Measurements from ENCODE around the gene AMBP. TPM values are rescaled to one million over a fixed set of nuclear protein-coding genes. Genes with fewer than 3 reads are reported as not detected.

AMBP gene
- total and polyA plus RNA-seq, 2 experiments from 2014 or later: 0.64 TPM; not detected in 1

- no peak overlapping the region for H3K4me3 ChIP-seq
- no peak for DNase-seq (ENCODE audit: low read depth in 1 of 2, low spot score in 1 of 2)
- no peaks in the 10 kb centered on the region for H3K9me3 ChIP-seq (ENCODE audit: low read depth)
- H3K27me3 ChIP-seq: no peaks in the 10 kb centered on the region
- TF ChIP-seq, protein P1, sequence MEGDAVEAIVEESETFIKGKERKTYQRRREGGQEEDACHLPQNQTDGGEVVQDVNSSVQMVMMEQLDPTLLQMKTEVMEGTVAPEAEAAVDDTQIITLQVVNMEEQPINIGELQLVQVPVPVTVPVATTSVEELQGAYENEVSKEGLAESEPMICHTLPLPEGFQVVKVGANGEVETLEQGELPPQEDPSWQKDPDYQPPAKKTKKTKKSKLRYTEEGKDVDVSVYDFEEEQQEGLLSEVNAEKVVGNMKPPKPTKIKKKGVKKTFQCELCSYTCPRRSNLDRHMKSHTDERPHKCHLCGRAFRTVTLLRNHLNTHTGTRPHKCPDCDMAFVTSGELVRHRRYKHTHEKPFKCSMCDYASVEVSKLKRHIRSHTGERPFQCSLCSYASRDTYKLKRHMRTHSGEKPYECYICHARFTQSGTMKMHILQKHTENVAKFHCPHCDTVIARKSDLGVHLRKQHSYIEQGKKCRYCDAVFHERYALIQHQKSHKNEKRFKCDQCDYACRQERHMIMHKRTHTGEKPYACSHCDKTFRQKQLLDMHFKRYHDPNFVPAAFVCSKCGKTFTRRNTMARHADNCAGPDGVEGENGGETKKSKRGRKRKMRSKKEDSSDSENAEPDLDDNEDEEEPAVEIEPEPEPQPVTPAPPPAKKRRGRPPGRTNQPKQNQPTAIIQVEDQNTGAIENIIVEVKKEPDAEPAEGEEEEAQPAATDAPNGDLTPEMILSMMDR (IDR thresholded peaks at IDR 0.05; ENCODE audit: low read depth, low read length): no peak
- H3K4me1 ChIP-seq (ENCODE audit: low read depth): no peaks in the 10 kb centered on the region
- H3K27ac ChIP-seq: no peak overlapping the region
- H3K36me3 ChIP-seq: peaks cover 11% of the 10 kb centered on the region
Measured at GRCh38 chr9:114012126-114012525, 66.0 kb downstream of the AMBP start.

DNA sequence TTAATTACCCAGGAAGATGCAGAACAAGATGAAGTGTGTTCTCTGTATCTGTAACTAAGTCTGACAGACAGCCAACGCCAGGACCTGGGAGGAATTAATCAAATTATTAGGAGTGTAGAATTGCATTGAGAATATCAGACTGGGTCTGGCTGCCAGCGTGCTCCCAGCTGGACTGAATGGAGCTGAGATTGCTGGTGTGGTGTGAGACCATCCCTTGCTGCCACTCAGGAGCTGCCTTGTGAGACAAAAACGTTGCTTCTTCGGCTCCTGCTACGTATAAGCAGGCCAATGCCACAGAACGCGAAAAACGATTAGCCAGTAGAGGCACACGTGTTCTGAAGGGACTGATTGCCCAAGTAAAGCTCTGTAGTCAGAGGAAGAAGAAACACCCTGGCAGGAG, 66.8 kb downstream of the AMBP start:
- Histone ChIP-seq H3K4me3 (no peak overlapping the region), H3K4me1 (ENCODE audit: low read depth) (no peaks in the 10 kb centered on the region), H3K27me3 (no peaks in the 10 kb centered on the region), H3K9me3 (ENCODE audit: low read depth) (no peaks in the 10 kb centered on the region), H3K27ac (no peak overlapping the region), H3K36me3 (peaks cover 8% of the 10 kb centered on the region)
- no peak for DNase-seq (ENCODE audit: low read depth in 1 of 2, low spot score in 1 of 2)
- TF ChIP-seq, protein P1 (IDR thresholded peaks at IDR 0.05; ENCODE audit: low read depth, low read length): no peak

Other genes with a start within 250 kb of the AMBP start
- 15.2 and 26.0 TPM in 2 replicates for gene ZNF618, start 202.0 kb downstream of the AMBP start, total RNA-seq
- 20.0 and 22.0 TPM in 2 replicates for gene ZNF618, start 202.0 kb downstream of the AMBP start, polyA plus RNA-seq
- 0.04 and 1.1 TPM in 2 replicates for gene KIF12, start 21.0 kb upstream of the AMBP start, total RNA-seq
- 0.64 and 1.6 TPM in 2 replicates for gene KIF12, start 21.0 kb upstream of the AMBP start, polyA plus RNA-seq
- gene COL27A1, start 77.2 kb upstream of the AMBP start, total RNA-seq: 19.2 and 19.3 TPM in 2 replicates
- gene COL27A1, start 77.2 kb upstream of the AMBP start, polyA plus RNA-seq: 12.2 and 13.4 TPM in 2 replicates
- not detected in 2 replicates for gene ORM1, start 244.8 kb upstream of the AMBP start, total RNA-seq
- gene ORM1, start 244.8 kb upstream of the AMBP start, polyA plus RNA-seq: 0.75 TPM in 1 of 2 replicates, not detected in the other

Data from cardiac muscle cell (in vitro differentiated cells and primary cell).